H9 (cell line): ENCODE data around the gene ZBED2. TPM values are rescaled to one million over a fixed set of nuclear protein-coding genes. Genes with fewer than 3 reads are reported as not detected.

Experiments used
- DNase-seq: peaks from one replicate; pipeline ENCODE4 v3.0.0-alpha.2; 2017
- H2AFZ ChIP-seq: one replicate; pipeline ENCODE4 v1.6.1; 2013; ENCODE audit warnings: mild to moderate bottlenecking, low read length, control low read depth, moderate library complexity
- H2AK5ac ChIP-seq: 2 replicates; pipeline ENCODE4 v1.6.1; 2013; ENCODE audit warnings: low read length, control low read depth, mixed read lengths; ENCODE audit not compliant: insufficient read length
- H2BK120ac ChIP-seq: one replicate; pipeline ENCODE4 v1.6.1; 2013; ENCODE audit warnings: low read depth, mild to moderate bottlenecking, low read length, control low read depth, inconsistent platforms; ENCODE audit not compliant: poor library complexity, severe bottlenecking
- H2BK12ac ChIP-seq: 2 replicates; pipeline ENCODE4 v1.6.1; 2013; ENCODE audit warnings: low read length, control low read depth, mixed read lengths, low read depth; ENCODE audit not compliant: insufficient read length
- H2BK15ac ChIP-seq: 2 replicates; pipeline ENCODE4 v1.6.1; 2013; ENCODE audit warnings: low read depth, low read length, control low read depth
- H2BK20ac ChIP-seq: one replicate; pipeline ENCODE4 v1.6.1; 2013; ENCODE audit warnings: low read depth, mild to moderate bottlenecking, low read length, control low read depth, inconsistent platforms; ENCODE audit not compliant: poor library complexity, severe bottlenecking
- H2BK5ac ChIP-seq: 2 replicates; pipeline ENCODE4 v1.6.1; 2013; ENCODE audit warnings: low read length, control low read depth, mixed read lengths; ENCODE audit not compliant: insufficient read length
- H3K14ac ChIP-seq: 2 replicates; pipeline ENCODE4 v1.6.1; 2013; ENCODE audit warnings: low read length, control low read depth; ENCODE audit not compliant: insufficient read depth
- H3K18ac ChIP-seq: 2 replicates; pipeline ENCODE4 v1.6.1; 2013; ENCODE audit warnings: low read depth, mild to moderate bottlenecking, mixed read lengths, low read length, control low read depth; ENCODE audit not compliant: insufficient read length
- H3K23ac ChIP-seq: 2 replicates; pipeline ENCODE4 v1.6.1; 2013; ENCODE audit warnings: low read length, control low read depth, mixed read lengths, low read depth; ENCODE audit not compliant: insufficient read length
- H3K23me2 ChIP-seq: 2 replicates; pipeline ENCODE4 v1.6.1; 2013; ENCODE audit warnings: low read depth, mild to moderate bottlenecking, mixed read lengths, low read length, control low read depth; ENCODE audit not compliant: insufficient read length, poor library complexity, severe bottlenecking
- H3K27ac ChIP-seq: 2 replicates; pipeline ENCODE4 v1.5.1; 2013; ENCODE audit warnings: low read length, control low read depth, mixed read lengths, low read depth; ENCODE audit not compliant: insufficient read length
- H3K27me3 ChIP-seq: 2 replicates; pipeline ENCODE4 v1.6.1; 2013; ENCODE audit warnings: low read length, control low read depth, inconsistent platforms; ENCODE audit not compliant: insufficient read depth
- H3K4ac ChIP-seq: 2 replicates; pipeline ENCODE4 v1.6.1; 2013; ENCODE audit warnings: low read depth, mild to moderate bottlenecking, control low read depth, inconsistent platforms, low read length, moderate library complexity
- H3K4me1 ChIP-seq: 2 replicates; pipeline ENCODE4 v1.6.1; 2013; ENCODE audit warnings: low read length, control low read depth, inconsistent platforms; ENCODE audit not compliant: insufficient read depth
- H3K4me2 ChIP-seq: 2 replicates; pipeline ENCODE4 v1.6.1; 2013; ENCODE audit warnings: low read length, control low read depth, mixed read lengths; ENCODE audit not compliant: insufficient read length, insufficient read depth
- H3K56ac ChIP-seq: 2 replicates; pipeline ENCODE4 v1.6.1; 2013; ENCODE audit warnings: low read depth, mild to moderate bottlenecking, mixed read lengths, low read length, control low read depth; ENCODE audit not compliant: insufficient read length
- H3K79me1 ChIP-seq: 2 replicates; pipeline ENCODE4 v1.6.1; 2013; ENCODE audit warnings: low read depth, mild to moderate bottlenecking, moderate library complexity, low read length, control low read depth, inconsistent platforms; ENCODE audit not compliant: insufficient read depth, poor library complexity, severe bottlenecking
- H3K79me2 ChIP-seq: 2 replicates; pipeline ENCODE4 v1.6.1; 2013; ENCODE audit warnings: low read length, control low read depth, inconsistent platforms; ENCODE audit not compliant: insufficient read depth
- H3K9ac ChIP-seq: 2 replicates; pipeline ENCODE4 v1.6.1; 2013; ENCODE audit warnings: low read length, control low read depth, mixed read lengths; ENCODE audit not compliant: insufficient read length; ENCODE audit errors: extremely low read depth
- H3K9me3 ChIP-seq: one replicate; pipeline ENCODE4 v1.6.1; 2013; ENCODE audit warnings: low read depth, low read length, inconsistent platforms; ENCODE audit not compliant: control insufficient read depth
- H3T11ph ChIP-seq: one replicate; pipeline ENCODE4 v1.6.1; 2013; ENCODE audit warnings: mild to moderate bottlenecking, low read length, control low read depth, inconsistent platforms
- H4K20me1 ChIP-seq: one replicate; pipeline ENCODE4 v1.6.1; 2013; ENCODE audit not compliant: control insufficient read depth, insufficient read length, insufficient read depth
- H4K5ac ChIP-seq: 2 replicates; pipeline ENCODE4 v1.6.1; 2013; ENCODE audit warnings: low read depth, mild to moderate bottlenecking, mixed read lengths, low read length, control low read depth; ENCODE audit not compliant: insufficient read length
- H4K8ac ChIP-seq: replicated peaks from 2 replicates; pipeline ENCODE4 v1.6.1; 2013; ENCODE audit warnings: low read length, control low read depth, mixed read lengths, low read depth; ENCODE audit not compliant: insufficient read length
- H4K91ac ChIP-seq: 2 replicates; pipeline ENCODE4 v1.6.1; 2013; ENCODE audit warnings: low read depth, mild to moderate bottlenecking, moderate library complexity, mixed read lengths, low read length, control low read depth; ENCODE audit not compliant: insufficient read length
- H3K27ac Mint-ChIP-seq, 3 experiments: 2 replicates in 2 of 3; 3 replicates in 1 of 3; pipeline ENCODE4 v1.8.0; 2020 to 2021; ENCODE audit warnings: mixed read lengths in 3 of 3, mild to moderate bottlenecking in 1 of 3, moderate library complexity in 1 of 3
- H3K27me3 Mint-ChIP-seq: 2 replicates; pipeline ENCODE4 v1.8.0; 2021; ENCODE audit warnings: low read depth, mild to moderate bottlenecking, moderate library complexity, mixed read lengths
- H3K36me3 Mint-ChIP-seq, 3 experiments: 2 replicates in 2 of 3; 3 replicates in 1 of 3; pipeline ENCODE4 v1.8.0; 2020 to 2021; ENCODE audit warnings: low read depth in 3 of 3, mixed read lengths in 3 of 3; ENCODE audit not compliant: insufficient read depth in 1 of 3
- H3K4me1 Mint-ChIP-seq, 2 experiments: 2 replicates each; pipeline ENCODE4 v1.8.0; 2020; ENCODE audit warnings: mixed read lengths in 2 of 2
- H3K4me3 Mint-ChIP-seq, 2 experiments: 2 replicates in 1 of 2; 3 replicates in 1 of 2; pipeline ENCODE4 v1.8.0; 2020 to 2021; ENCODE audit warnings: mild to moderate bottlenecking in 2 of 2, mixed read lengths in 2 of 2, moderate library complexity in 1 of 2
- H3K9me3 Mint-ChIP-seq, 2 experiments: 2 replicates in 1 of 2; 3 replicates in 1 of 2; pipeline ENCODE4 v1.8.0; 2020; ENCODE audit warnings: mild to moderate bottlenecking in 2 of 2, mixed read lengths in 2 of 2, moderate library complexity in 1 of 2
- CTCF ChIP-seq: fragments of 200-600 bp; sonication (generic); conservative IDR thresholded peaks from 3 replicates; pipeline ENCODE4 v1.8.0; 2021; ENCODE audit warnings: antibody characterized with exemption, mild to moderate bottlenecking
- WGBS: extraction: QIAGEN DNeasy Blood & Tissue Kit; methylation state at CpG from one replicate; pipeline ENCODE4 v1.1.7; 2013; ENCODE audit warnings: missing lambda C conversion rate, low lambda C conversion rate, mixed read lengths; ENCODE audit not compliant: insufficient read length; ENCODE audit errors: extremely low coverage; 5-methylcytosine and 5-hydroxymethylcytosine counted together
- total RNA-seq: library from RNA; stranded (reverse); gene quantifications from 2 replicates; pipeline ENCODE4 v1.2.1, GENCODE V29; 2021

Gene ZBED2
- total RNA-seq, 1 experiment from 2014 or later: not detected

- Histone ChIP-seq H3T11ph (no peak overlapping the region), H2BK15ac (no peak overlapping the region), H3K14ac (no peak overlapping the region), H3K56ac (no peak overlapping the region), H3K23ac (no peak overlapping the region), H2BK5ac (no peak overlapping the region), H3K9me3 (no peaks in the 10 kb centered on the region), H3K79me2 (no peaks in the 10 kb centered on the region), H2AFZ (peak overlapping the region; percentile 56), H2BK120ac (no peak overlapping the region), H3K23me2 (no peaks in the 10 kb centered on the region), H3K4me1 (no peaks in the 10 kb centered on the region), H3K79me1 (no peaks in the 10 kb centered on the region), H3K4me2 (no peak overlapping the region), H3K27ac (no peak overlapping the region), H3K27me3 (no peaks in the 10 kb centered on the region), H2BK20ac (no peak overlapping the region), H4K91ac (no peak overlapping the region), H2AK5ac (no peak overlapping the region), H4K8ac (no peak overlapping the region), H3K4ac (no peak overlapping the region), H3K9ac (no peak overlapping the region), H4K20me1 (no peaks in the 10 kb centered on the region), H2BK12ac (no peak overlapping the region), H4K5ac (no peak overlapping the region), H3K18ac (no peak overlapping the region)
- Mint-ChIP-seq H3K9me3 (peaks cover 0 to 3% of the 10 kb centered on the region in 2 experiments; a peak in 2 of 5 replicates), H3K4me1 (0 out of 4 replicates have a peak, but pooled peaks cover 0 to 3% of the 10 kb centered on the region in 2 experiments), H3K4me3 (no peak overlapping the region), H3K36me3 (peaks cover 0 to 3% (median 1%) of the 10 kb centered on the region in 3 experiments; a peak in 2 of 7 replicates), H3K27me3 (no peaks in the 10 kb centered on the region), H3K27ac (no peak overlapping the region)
- DNase-seq: no peak
- peak; percentile 56; the same call in 2 of the 3 replicates for TF ChIP-seq CTCF
- WGBS: no CpG with 5 or more reads among the region's 4 CpGs
These were observed 17.1 kb downstream of the ZBED2 start for GRCh38 chr3:111577798-111578685.
